Measurements from ENCODE around the gene ARRDC5. TPM values are rescaled to one million over a fixed set of nuclear protein-coding genes. Genes with fewer than 3 reads are reported as not detected.
"Not testable (repeated sequence)": the region's sequence is repeated elsewhere in the genome, so short reads cannot be mapped to it uniquely, and the experiment has no call there.

Gene ARRDC5
- total RNA-seq, 1 experiment from 2014 or later: not detected

GRCh38 chr19:4908781-4909155, 6.1 kb upstream of the ARRDC5 start:
- peaks cover 24% of the 10 kb centered on the region for H3K4me1 Mint-ChIP-seq (ENCODE audit: low read depth, unreplicated experiment)
- no TSS peak for BruUV-seq (replicated peaks)
- H3K36me3 Mint-ChIP-seq (ENCODE audit: insufficient read depth, unreplicated experiment): peaks cover 26% of the 10 kb centered on the region
- no peak for DNase-seq
- TF ChIP-seq, protein P1, sequence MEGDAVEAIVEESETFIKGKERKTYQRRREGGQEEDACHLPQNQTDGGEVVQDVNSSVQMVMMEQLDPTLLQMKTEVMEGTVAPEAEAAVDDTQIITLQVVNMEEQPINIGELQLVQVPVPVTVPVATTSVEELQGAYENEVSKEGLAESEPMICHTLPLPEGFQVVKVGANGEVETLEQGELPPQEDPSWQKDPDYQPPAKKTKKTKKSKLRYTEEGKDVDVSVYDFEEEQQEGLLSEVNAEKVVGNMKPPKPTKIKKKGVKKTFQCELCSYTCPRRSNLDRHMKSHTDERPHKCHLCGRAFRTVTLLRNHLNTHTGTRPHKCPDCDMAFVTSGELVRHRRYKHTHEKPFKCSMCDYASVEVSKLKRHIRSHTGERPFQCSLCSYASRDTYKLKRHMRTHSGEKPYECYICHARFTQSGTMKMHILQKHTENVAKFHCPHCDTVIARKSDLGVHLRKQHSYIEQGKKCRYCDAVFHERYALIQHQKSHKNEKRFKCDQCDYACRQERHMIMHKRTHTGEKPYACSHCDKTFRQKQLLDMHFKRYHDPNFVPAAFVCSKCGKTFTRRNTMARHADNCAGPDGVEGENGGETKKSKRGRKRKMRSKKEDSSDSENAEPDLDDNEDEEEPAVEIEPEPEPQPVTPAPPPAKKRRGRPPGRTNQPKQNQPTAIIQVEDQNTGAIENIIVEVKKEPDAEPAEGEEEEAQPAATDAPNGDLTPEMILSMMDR (IDR thresholded peaks at IDR 0.05; ENCODE audit: unreplicated experiment): no peak
- no peaks in the 10 kb centered on the region for H3K27me3 Mint-ChIP-seq (ENCODE audit: unreplicated experiment)
- peak overlapping the region; percentile 66 for H3K4me3 Mint-ChIP-seq (ENCODE audit: low read depth, unreplicated experiment)
- H3K27ac Mint-ChIP-seq (ENCODE audit: unreplicated experiment): no peak overlapping the region
- H3K9me3 Mint-ChIP-seq (ENCODE audit: low read depth, unreplicated experiment): no peaks in the 10 kb centered on the region
- CTCF ChIA-PET: no interaction called here
- intact Hi-C loops (cut with micrococcal nuclease; ENCODE audit: unreplicated experiment): no loop called here

GRCh38 chr19:4908360-4908759, 5.7 kb upstream of the ARRDC5 start:
- CTCF ChIA-PET: no interaction called here
- BruUV-seq (replicated peaks): no TSS peak
- Mint-ChIP-seq H3K27me3 (ENCODE audit: unreplicated experiment) (no peaks in the 10 kb centered on the region), H3K36me3 (ENCODE audit: insufficient read depth, unreplicated experiment) (peaks cover 26% of the 10 kb centered on the region), H3K9me3 (ENCODE audit: low read depth, unreplicated experiment) (no peaks in the 10 kb centered on the region), H3K27ac (ENCODE audit: unreplicated experiment) (no peak overlapping the region), H3K4me3 (ENCODE audit: low read depth, unreplicated experiment) (peak overlapping the region; percentile 66), H3K4me1 (ENCODE audit: low read depth, unreplicated experiment) (peaks cover 24% of the 10 kb centered on the region)
- TF ChIP-seq, protein P1 (IDR thresholded peaks at IDR 0.05; ENCODE audit: unreplicated experiment): no peak
- no peak for DNase-seq
- intact Hi-C loops (cut with micrococcal nuclease; ENCODE audit: unreplicated experiment): no loop called here

- intact Hi-C loops (cut with micrococcal nuclease; ENCODE audit: unreplicated experiment): no loop called here
- Mint-ChIP-seq H3K4me1 (ENCODE audit: low read depth, unreplicated experiment) (peaks cover 14% of the 10 kb centered on the region), H3K36me3 (ENCODE audit: insufficient read depth, unreplicated experiment) (peaks cover 25% of the 10 kb centered on the region), H3K4me3 (ENCODE audit: low read depth, unreplicated experiment) (no peak overlapping the region), H3K27ac (ENCODE audit: unreplicated experiment) (no peak overlapping the region), H3K9me3 (ENCODE audit: low read depth, unreplicated experiment) (no peaks in the 10 kb centered on the region), H3K27me3 (ENCODE audit: unreplicated experiment) (no peaks in the 10 kb centered on the region)
- no TSS peak for BruUV-seq (replicated peaks)
- TF ChIP-seq, protein P1 (IDR thresholded peaks at IDR 0.05; ENCODE audit: unreplicated experiment): no peak
- DNase-seq: no peak
- CTCF ChIA-PET: no interaction called here
Measured at GRCh38 chr19:4906963-4907362, 4.3 kb upstream of the ARRDC5 start.

DNA sequence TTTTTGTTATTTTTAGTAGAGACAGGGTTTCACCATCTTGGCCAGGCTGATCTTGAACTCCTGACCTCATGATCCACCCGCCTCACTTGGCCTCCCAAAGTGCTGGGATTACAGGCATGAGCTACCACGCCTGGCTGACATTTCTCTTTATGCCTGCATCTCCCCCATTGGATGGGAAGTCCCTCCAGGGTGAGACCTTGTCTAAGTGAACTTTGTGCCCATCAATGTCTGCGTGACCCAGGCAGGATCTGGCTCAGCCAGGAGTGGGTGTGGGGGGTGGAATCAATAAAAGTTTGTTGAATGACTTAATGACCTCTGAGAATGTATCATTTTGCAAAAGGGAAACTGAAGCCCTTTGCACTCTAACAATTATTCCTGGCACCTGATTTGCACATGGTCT, 1.8 kb upstream of the ARRDC5 start:
- BruUV-seq (replicated peaks): no TSS peak
- H3K4me3 Mint-ChIP-seq (ENCODE audit: low read depth, unreplicated experiment): no peak overlapping the region
- H3K27ac Mint-ChIP-seq (ENCODE audit: unreplicated experiment): no peak overlapping the region
- no peak for DNase-seq
- CTCF ChIA-PET: interaction anchor here (0.5 kb wide), 1 partner anchor 223 kb away, joined by 3 read pairs; no protein-coding TSS in a partner anchor
- TF ChIP-seq, protein P1 (IDR thresholded peaks at IDR 0.05; ENCODE audit: unreplicated experiment): no peak
- peaks cover 7% of the 10 kb centered on the region for H3K4me1 Mint-ChIP-seq (ENCODE audit: low read depth, unreplicated experiment)
- intact Hi-C loops (cut with micrococcal nuclease; ENCODE audit: unreplicated experiment): no loop called here
- no peaks in the 10 kb centered on the region for H3K27me3 Mint-ChIP-seq (ENCODE audit: unreplicated experiment)
- H3K36me3 Mint-ChIP-seq (ENCODE audit: insufficient read depth, unreplicated experiment): peaks cover 5% of the 10 kb centered on the region
- no peaks in the 10 kb centered on the region for H3K9me3 Mint-ChIP-seq (ENCODE audit: low read depth, unreplicated experiment)

DNA sequence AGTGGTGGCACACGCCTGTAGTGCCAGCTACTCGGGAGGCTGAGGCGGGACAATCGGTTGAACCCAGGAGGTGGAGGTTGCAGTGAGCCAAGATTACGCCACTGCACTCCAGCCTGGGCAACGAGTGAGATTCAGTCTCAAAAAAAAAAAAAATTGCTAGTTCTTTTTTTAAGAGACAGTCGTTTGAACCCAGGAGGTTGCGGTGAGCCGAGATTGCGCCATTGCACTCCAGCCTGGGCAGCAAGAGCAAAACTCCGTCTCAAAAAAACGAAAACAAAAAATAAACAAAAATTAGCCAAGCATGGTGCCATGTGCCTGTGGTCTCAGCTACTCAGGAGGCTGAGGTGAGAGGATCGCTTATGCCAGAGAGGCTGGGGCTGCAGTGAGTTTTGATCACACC, 1.8 kb downstream of the ARRDC5 start:
- DNase-seq; H3K4me1 Mint-ChIP-seq (ENCODE audit: low read depth, unreplicated experiment); H3K27me3 Mint-ChIP-seq (ENCODE audit: unreplicated experiment); intact Hi-C loops (cut with micrococcal nuclease; ENCODE audit: unreplicated experiment); H3K27ac Mint-ChIP-seq (ENCODE audit: unreplicated experiment); CTCF ChIA-PET; H3K4me3 Mint-ChIP-seq (ENCODE audit: low read depth, unreplicated experiment); BruUV-seq (replicated peaks); H3K36me3 Mint-ChIP-seq (ENCODE audit: insufficient read depth, unreplicated experiment); H3K9me3 Mint-ChIP-seq (ENCODE audit: low read depth, unreplicated experiment): not testable (repeated sequence)

Measured in Calu3 (cell line).